HG03139 (cell line): Measurements from ENCODE around the gene TCIRG1.

Experiments used
- ATAC-seq: cut with Tn5 transposase; IDR thresholded peaks from one replicate; pipeline ENCODE4 v1.9.1; 2021; ENCODE audit not compliant: unreplicated experiment

The TCIRG1 gene

GRCh38 chr11:68004551-68005335, 34.1 kb upstream of the TCIRG1 start:
- ATAC-seq = no peak

DNA sequence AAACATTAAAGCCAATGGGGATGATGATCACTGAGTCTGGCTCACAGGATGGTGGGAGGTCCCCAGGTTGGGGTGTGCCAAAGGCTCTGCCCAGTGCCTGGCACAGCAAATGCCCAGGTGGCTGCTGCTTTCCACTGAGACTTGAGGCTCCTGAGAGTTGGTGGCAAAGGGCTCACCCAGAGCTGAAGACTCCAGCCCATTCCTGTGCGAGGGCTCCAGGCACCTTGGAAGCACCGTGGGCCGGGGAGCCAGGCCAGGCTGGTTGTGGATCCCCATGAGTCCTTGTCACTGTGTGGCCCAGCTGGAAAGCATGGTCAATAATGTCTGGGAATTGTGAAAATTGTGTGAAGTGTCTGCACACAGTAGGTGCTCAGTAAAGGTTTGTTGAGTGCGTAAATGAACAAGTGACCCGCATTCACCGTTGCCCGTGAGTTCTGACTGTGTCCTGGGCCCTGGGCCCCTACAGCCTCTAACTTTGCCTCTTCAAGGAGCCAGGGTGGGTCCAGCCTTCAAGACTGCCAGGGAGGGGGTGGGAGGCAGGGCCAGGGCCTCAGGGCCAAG, 32.1 kb upstream of the TCIRG1 start:
- ATAC-seq = no peak

DNA sequence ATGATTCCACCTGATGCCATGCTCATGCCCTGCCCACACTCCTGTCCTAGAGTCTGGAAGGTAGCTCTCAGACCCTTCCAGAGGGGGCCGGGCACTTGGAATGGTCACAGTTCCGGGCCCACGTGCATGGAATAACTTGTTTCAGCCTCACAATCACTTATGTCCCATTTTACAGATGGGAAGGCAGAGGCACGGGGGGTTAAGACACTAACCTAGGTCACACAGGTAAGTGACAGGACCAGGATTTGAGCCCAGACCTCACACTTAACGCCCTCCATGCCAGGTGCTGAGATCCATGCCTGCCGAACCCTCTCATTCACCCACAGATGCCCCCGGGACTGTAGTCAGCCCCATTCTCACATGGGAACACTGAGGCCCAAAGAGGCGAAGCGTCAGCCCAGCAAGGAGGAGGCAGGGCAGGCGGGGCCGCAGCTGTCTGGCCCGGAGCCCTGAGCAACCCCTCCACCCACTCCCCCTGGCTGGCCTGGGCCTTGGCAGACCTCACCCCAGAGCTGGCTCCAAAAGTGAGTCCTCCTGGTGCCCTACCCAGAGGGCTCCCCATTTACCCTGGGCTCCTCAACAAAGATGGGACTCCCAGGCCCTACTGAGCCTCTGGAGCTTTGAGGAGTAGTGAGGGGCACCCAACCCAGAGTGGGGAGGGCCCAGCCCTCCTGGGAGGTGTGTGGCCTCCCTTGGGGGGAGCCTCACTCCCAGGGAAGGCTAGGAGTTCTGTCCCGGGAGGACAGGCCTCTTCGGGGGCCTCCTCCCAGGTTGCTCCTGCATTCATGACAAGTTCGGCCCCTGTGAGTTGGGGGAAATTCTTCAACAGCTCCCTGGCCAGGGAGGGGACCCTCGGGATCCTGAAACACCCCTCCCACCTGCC, 31.1 kb upstream of the TCIRG1 start:
- no peak for ATAC-seq

DNA sequence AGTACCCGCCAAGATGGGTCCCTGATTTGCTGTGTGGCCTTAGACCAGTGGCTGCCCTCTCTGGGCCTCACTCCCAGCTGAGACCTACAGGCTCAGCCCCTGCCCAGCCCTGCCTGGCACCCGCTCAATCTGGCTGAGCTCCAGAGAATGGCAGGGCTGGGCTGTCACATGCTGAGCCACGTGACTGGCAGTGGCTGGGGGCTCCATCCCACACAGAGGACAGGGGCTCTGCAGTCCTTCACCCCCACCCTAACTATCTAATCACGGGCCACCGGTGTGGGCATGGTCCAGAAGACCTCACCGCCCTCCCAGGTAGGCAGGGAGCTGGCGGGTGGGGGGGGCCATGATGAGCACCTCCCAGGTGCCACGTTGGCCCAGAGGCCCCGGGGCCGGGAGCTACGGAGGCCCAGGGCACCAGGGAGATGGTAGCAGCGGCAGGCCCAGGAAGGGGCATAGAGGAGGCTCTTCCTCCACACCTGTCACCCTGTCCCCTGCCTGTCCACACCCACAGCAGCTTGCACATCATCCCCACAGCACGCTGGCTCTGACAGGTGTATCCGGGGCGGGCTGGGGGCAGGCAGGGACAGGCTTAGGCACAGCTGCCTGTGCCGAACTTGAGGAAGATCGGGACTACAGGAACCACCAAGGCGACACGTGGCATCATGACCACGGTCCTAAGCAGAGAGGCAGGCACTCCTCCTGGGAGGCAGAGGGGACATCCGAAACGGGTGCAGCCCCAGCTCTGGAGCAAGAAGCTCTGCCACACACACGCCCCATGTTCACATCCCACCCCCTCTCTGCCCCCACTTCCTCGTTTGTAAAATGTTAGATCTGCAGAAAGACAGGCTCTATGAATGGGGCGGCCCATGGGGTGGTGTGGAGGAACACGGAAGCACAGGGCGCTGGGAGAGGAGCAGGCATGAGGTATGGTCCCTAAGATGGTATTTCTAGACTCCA, 30.2 kb upstream of the TCIRG1 start:
- no peak for ATAC-seq

DNA sequence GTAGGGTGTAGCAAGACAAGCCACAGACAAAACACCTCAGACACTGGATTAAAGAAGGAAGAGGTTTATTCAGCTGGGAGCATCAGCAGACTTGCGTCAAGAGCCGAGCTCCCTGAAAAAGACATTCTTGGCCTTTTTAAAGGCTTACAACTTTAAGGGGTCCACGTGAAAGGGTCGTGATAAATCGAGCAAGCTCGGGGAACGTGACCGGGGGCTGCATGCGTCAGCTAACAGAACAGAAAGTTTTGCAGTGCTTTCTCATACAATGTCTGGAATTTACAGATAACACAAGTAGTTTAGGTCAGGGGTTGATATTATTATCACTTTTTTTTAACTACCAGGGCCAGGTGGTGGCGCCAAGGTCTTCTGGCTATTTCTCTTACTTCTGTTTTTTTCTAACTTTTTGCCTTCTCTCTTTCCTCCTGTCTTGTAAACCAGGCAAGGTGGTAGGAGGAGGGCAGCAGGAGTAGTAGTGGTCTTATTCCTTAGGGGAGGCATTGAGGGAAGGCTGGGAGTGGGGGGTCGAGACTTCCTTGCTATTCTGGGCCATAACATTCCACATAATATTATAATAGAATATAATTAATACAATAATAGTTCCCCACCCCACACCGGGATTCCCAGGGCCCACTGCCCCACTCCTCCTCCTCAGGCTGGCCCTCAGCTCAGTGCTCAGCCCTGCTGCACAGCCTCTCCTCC, 29.3 kb upstream of the TCIRG1 start:
- no peak for ATAC-seq

GRCh38 chr11:68010090-68011041, 28.5 kb upstream of the TCIRG1 start, which contains the start of gene ALDH3B1:
Gene ALDH3B1 (plus strand): TSS chr11:68010327. CDS start chr11:68015298, 4,971 bp downstream.
- no peak for ATAC-seq

DNA sequence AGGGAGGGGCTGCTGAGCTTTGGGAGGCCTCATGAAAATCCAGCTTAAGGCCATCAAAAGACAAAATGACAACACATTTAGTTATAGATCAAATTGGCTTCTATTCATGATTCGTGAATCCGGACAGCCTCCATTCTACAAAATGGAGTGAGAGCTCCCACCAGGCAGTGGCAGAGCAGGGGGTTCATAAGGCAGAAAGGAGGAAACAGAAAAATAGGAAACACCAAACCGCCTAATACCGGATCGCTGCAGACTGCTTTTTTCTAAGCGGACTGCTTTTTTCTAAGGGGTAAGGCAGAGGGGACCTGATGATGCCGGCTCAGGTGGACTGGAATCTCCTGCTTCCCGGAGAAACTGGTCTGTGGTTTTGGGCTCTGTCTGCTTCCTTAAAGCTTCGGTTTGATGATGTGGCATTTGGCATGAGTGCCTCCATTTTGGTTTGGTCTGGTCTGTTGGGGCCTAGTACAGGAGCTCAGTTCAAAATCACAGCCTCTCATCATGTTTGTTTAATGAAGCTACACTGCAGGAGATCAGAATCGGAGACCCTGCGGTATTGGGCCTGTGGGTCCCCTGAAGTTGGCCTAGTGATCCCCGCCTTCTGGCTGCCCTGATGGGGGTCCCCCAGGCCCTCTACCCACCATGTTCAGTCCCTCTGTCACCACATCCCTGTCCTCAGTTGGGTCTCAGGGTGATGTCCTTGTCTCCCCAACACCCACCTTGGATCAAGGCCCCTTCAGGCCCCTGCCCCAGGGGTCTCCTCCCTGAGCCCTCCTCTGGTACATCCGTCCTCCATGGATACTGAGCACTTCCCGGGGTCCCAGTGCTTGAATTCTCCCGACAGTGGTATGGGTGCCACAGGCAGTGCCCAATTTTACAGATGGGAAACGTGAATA, 27.5 kb upstream of the TCIRG1 start:
- ATAC-seq = no peak

DNA sequence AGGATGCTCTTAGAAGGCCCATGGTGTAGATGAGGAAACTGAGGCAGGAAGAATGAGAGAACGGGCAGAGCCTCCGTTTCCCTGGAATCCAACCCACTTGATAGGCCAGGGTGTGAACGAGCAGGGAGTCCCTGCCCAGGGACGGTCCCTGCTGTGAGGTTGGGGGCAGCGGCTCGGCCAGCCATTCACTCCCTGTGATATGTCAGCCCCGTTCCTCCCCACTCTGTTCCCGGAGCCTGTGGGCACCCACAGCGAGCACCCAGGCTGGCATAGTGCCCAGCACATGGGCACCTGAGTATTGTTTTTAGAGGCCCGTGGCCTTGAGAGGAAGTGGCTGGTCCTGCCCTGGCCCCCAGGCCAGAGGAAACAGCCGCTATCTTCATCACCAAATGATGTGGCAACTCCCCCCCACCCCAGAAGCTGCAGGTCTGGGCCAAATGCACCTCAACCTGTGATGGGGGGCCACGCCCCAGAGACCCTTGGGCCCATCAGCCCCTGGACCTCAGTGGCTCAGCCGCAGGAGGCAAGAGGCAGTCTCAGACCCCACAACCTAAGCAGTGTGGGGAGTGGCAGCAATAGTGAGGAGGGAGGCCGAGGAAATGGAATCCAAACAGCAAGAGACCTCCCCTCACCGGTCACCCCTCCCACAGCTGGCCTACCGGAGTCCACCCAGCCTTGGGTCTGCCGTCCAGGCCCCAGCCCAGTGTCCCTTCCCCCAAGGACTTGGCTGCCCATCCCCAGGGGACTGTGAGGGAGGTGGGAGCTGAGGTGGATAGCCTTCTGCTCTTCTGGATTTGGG, 26.6 kb upstream of the TCIRG1 start:
- no peak for ATAC-seq

DNA sequence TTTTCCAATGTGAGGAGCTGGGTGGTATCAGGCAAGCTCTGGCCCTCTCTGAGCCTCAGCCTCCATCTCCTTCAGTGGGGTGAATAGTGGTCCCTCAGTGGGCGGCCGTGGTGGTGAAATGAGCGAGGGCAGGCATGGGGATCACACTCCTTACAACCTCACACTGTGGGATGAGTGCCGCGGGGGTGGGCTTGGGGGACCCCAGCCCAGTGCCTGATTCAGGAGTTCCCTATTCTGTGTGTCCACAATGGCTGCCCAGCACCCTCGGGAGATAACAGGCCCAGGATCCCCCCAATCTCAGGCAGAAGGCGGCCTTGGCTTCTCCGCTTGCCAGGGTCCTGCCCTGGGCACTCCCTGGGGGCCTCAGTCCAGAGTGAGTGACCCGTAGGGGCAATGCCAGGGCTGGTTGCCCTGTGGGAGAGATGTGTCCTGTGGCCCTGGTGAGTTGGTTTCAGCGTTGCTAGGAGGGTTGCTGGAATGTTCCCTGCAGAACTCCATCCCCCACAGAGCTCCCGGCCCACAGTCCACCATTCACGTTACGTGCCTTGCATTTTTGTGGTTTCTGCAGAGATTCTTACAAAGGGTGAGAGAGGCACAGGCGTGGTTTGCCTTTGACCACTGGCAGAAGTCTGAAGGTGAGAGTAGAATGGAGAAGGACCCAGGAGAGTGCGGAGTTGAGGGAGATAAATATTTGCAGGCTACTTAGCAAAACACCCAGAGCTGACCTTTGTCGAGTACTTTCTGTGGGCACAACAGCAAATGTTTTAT, 25.8 kb upstream of the TCIRG1 start:
- ATAC-seq = no peak

GRCh38 chr11:68013611-68014156, 25.1 kb upstream of the TCIRG1 start:
- no peak for ATAC-seq

DNA sequence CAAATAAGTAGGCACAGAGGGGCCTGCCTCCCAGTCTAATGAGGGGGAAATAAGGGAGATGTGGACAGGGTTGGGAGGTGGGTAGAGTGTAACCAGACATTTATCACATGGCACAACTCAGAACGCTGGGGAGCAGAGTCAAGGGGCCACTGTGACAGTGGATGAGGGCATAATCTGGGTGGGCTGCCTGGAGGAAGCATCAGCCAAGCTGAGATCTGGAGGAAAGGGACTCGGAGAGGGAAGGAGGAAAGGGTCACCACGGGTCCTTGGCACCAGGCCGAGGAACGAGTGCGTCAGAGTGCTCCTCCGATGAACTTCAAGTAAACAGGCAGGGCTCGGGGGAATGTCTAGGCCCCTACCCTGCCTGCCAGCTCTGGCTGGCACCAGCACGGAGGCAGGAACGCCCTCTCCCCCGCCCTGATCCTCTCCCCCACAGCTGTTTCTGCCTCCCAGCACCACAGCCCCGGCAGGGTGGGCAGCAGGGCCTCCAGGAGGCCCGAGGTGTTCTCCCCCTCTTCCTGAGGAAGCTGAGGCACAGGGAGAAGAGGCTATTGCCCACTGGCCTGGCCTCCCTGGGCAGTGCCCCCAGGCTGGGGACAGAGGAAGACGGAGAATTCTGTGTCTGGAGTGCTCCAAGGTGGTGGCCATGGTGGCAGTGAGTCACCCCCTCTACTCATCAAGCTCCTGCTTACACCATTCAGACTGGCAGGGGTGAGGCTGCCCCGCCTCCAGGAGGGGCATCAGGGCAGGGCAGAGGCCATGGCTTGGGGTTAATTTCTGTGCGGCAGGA, 24.5 kb upstream of the TCIRG1 start:
- ATAC-seq = no peak

- ATAC-seq = no peak
These were observed 23.8 kb upstream of the TCIRG1 start for GRCh38 chr11:68014947-68015447.

GRCh38 chr11:68015467-68015866, 23.4 kb upstream of the TCIRG1 start:
- ATAC-seq = no peak

DNA sequence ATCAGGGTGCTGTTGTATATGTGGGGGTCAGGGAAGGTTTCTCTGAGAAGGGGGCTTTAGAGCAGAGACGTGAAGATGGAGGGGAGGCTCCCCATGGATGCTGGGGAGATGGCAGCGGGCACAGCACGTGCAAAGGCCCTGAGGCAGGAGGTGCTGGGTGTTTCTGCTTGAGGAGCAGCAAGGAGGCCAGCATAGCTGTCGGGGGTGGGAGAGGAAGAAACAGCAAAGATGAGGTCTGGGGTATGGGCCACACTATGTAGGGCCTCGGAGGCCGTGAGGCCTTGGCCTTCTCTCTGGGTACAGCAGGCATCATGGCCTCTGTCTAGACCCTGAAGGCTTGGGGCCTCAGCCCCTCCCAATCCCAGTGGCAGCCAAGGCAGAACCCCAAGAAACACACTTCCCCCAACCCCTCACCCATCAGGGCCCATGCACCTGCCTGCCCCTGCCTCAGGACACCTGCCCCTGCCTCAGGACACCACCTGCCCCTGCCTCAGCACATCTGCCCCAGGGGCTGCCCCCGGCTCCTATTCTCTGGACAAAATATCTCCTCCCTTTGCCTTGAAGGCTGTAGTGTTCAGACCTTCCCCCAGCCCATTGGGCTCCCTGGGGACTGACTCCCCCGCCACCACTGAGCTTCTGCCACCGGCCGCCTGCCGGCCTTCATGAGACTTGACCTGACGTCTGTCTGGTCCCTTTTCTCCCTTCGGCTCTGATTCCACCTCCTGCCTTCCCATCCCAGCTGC, 22.5 kb upstream of the TCIRG1 start:
- ATAC-seq = no peak
